Astrocyte (in vitro differentiated cells and primary cell): ENCODE results near the gene PHF1.

Source experiments
- EZH2 ChIP-seq: IDR thresholded peaks from 2 replicates; pipeline ENCODE4 v1.6.1; 2012; ENCODE audit warnings: mild to moderate bottlenecking, low read length, inconsistent platforms; ENCODE audit not compliant: insufficient read depth
- TF ChIP-seq, protein P1 (sequence below): IDR thresholded peaks from 2 replicates; pipeline ENCODE4 v1.5.1; 2011; ENCODE audit warnings: low read depth, mild to moderate bottlenecking, inconsistent platforms, low read length, moderate library complexity; ENCODE audit not compliant: insufficient read depth

DNA sequence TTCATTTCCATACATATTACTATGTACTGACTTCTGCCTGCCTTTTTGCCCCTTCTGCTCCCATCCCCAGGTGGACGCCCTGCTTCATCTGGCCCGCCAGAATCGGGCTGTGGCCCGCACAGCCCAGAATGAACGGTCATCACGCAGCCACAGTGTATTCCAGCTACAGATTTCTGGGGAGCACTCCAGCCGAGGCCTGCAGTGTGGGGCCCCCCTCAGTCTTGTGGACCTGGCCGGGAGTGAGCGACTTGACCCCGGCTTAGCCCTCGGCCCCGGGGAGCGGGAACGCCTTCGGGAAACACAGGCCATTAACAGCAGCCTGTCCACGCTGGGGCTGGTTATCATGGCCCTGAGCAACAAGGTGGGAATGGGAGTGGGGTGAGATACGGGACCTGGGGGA, 4.7 kb upstream of the PHF1 start:
- TF ChIP-seq, protein P1, sequence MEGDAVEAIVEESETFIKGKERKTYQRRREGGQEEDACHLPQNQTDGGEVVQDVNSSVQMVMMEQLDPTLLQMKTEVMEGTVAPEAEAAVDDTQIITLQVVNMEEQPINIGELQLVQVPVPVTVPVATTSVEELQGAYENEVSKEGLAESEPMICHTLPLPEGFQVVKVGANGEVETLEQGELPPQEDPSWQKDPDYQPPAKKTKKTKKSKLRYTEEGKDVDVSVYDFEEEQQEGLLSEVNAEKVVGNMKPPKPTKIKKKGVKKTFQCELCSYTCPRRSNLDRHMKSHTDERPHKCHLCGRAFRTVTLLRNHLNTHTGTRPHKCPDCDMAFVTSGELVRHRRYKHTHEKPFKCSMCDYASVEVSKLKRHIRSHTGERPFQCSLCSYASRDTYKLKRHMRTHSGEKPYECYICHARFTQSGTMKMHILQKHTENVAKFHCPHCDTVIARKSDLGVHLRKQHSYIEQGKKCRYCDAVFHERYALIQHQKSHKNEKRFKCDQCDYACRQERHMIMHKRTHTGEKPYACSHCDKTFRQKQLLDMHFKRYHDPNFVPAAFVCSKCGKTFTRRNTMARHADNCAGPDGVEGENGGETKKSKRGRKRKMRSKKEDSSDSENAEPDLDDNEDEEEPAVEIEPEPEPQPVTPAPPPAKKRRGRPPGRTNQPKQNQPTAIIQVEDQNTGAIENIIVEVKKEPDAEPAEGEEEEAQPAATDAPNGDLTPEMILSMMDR, result no peak
- TF ChIP-seq EZH2, result no peak
